Endothelial cell of umbilical vein (primary cell): ENCODE measurements around the gene ARMC8. TPM values are rescaled to one million over a fixed set of nuclear protein-coding genes. Genes with fewer than 3 reads are reported as not detected.

ENCODE experiments used
- BruUV-seq: library from RNA; stranded (reverse); fragments of 400-500 nt; replicated peaks from 2 replicates; lab custom pipeline; 2021; lab: Mats Ljungman, UMichigan
- CTCF ChIA-PET: fragments of 300-600, 350-600 bp; sonication (Branson Sonifier 250); formaldehyde crosslinking; loops from one replicate; lab custom pipeline; 2021; ENCODE audit warnings: antibody characterized with exemption, inconsistent platforms; lab: Charles Lee
- POLR2A ChIA-PET: fragments of 300-600, 350-600 bp; sonication (Branson Sonifier 250); formaldehyde crosslinking; loops from one replicate; lab custom pipeline; 2021; ENCODE audit warnings: antibody characterized with exemption, inconsistent platforms; lab: Charles Lee
- DNase-seq: peaks from one replicate; pipeline ENCODE4 v3.0.0-alpha.2; 2011; ENCODE audit warnings: low read depth, low spot score
- FAIRE-seq: peaks from 2 replicates; lab custom pipeline; 2011; peaks lifted over from hg19 to GRCh38; lab: Jason Lieb, UNC
- H2AFZ ChIP-seq: 2 replicates; pipeline ENCODE4 v1.6.0; 2012; ENCODE audit warnings: low read depth, low read length, control low read depth, inconsistent platforms
- H3K27ac ChIP-seq: 2 replicates; pipeline ENCODE4 v1.5.1; 2011; ENCODE audit warnings: low read depth, mild to moderate bottlenecking, control low read depth, low read length, moderate library complexity; ENCODE audit not compliant: insufficient read depth
- H3K27me3 ChIP-seq, 2 experiments: 2 replicates each; pipeline versions ENCODE4 v1.6.0 to v1.6.1; 2011; ENCODE audit warnings: low read length in 2 of 2, mixed read lengths in 1 of 2; ENCODE audit not compliant: control insufficient read depth in 2 of 2, insufficient read depth in 2 of 2
- H3K36me3 ChIP-seq, 2 experiments: 2 replicates in 1 of 2; 3 replicates in 1 of 2; pipeline ENCODE4 v1.5.1; 2011; ENCODE audit warnings: low read length in 2 of 2, mild to moderate bottlenecking in 1 of 2, moderate library complexity in 1 of 2; ENCODE audit not compliant: control insufficient read depth in 2 of 2, insufficient read depth in 2 of 2; ENCODE audit errors: extremely low read depth in 1 of 2
- H3K4me1 ChIP-seq: 3 replicates; pipeline ENCODE4 v1.5.1; 2011; ENCODE audit warnings: mild to moderate bottlenecking, low read length; ENCODE audit not compliant: control insufficient read depth, insufficient read depth; ENCODE audit errors: extremely low read depth
- H3K4me2 ChIP-seq: 2 replicates; pipeline ENCODE4 v1.6.1; 2011; ENCODE audit warnings: low read length, control low read depth, mixed read lengths; ENCODE audit not compliant: insufficient read depth
- H3K4me3 ChIP-seq, 3 experiments: fragments of 200-600 bp in 1 of 3; sonication (generic), shearing (Covaris generic) in 1 of 3; replicated peaks in 1 of 3; 2 replicates each; pipeline ENCODE4 v1.5.1; 2011 to 2016; ENCODE audit warnings: control low read depth in 3 of 3, low read length in 3 of 3, mild to moderate bottlenecking in 2 of 3, inconsistent platforms in 1 of 3, low read depth in 1 of 3, moderate library complexity in 1 of 3; ENCODE audit not compliant: insufficient read depth in 1 of 3
- H3K79me2 ChIP-seq: 2 replicates; pipeline ENCODE4 v1.6.0; 2012; ENCODE audit warnings: low read length, inconsistent platforms; ENCODE audit not compliant: control insufficient read depth, insufficient read depth
- H3K9ac ChIP-seq: replicated peaks from 2 replicates; pipeline ENCODE3; 2011; ENCODE audit warnings: low read length, control low read depth; ENCODE audit not compliant: insufficient read depth; ENCODE audit errors: extremely low read depth
- H3K9me1 ChIP-seq: replicated peaks from 3 replicates; pipeline ENCODE4 v1.6.0; 2011; ENCODE audit warnings: mild to moderate bottlenecking, low read length; ENCODE audit not compliant: control insufficient read depth, insufficient read depth; ENCODE audit errors: extremely low read depth
- H3K9me3 ChIP-seq: replicated peaks from 2 replicates; pipeline ENCODE4 v1.5.1; 2012; ENCODE audit warnings: low read length, inconsistent platforms; ENCODE audit not compliant: control insufficient read depth, insufficient read depth
- H4K20me1 ChIP-seq: replicated peaks from 2 replicates; pipeline ENCODE3; 2011; ENCODE audit warnings: mild to moderate bottlenecking, low read length; ENCODE audit not compliant: control insufficient read depth, insufficient read depth; ENCODE audit errors: extremely low read depth
- EZH2 ChIP-seq: IDR thresholded peaks from 2 replicates; pipeline ENCODE4 v1.6.1; 2012; ENCODE audit warnings: borderline replicate concordance, low read depth, mild to moderate bottlenecking, moderate library complexity, low read length, inconsistent platforms; ENCODE audit not compliant: severe bottlenecking
- FOS ChIP-seq: IDR thresholded peaks from 2 replicates; pipeline ENCODE4 v1.6.1; 2011; ENCODE audit warnings: mild to moderate bottlenecking, low read length, moderate library complexity, borderline replicate concordance; ENCODE audit not compliant: insufficient read depth
- GATA2 ChIP-seq: IDR thresholded peaks from 2 replicates; pipeline ENCODE4 v1.7.0; 2011; ENCODE audit warnings: low read depth, mild to moderate bottlenecking, moderate library complexity, mixed read lengths, low read length; ENCODE audit not compliant: insufficient read length, insufficient read depth
- JUN ChIP-seq: IDR thresholded peaks from 2 replicates; pipeline ENCODE4 v1.6.1; 2011; ENCODE audit warnings: borderline replicate concordance, low read depth; ENCODE audit not compliant: insufficient read length, insufficient read depth
- MYC ChIP-seq: IDR thresholded peaks from one replicate; pipeline ENCODE4 v1.6.1; 2011; ENCODE audit warnings: mild to moderate bottlenecking, low read depth, low read length
- POLR2A ChIP-seq: IDR thresholded peaks from 2 replicates; pipeline ENCODE4 v1.6.1; 2012; ENCODE audit warnings: low read depth, mild to moderate bottlenecking, control low read depth, low read length
- POLR2AphosphoS5 ChIP-seq: IDR thresholded peaks from 2 replicates; pipeline ENCODE4 v1.6.1; 2012; ENCODE audit warnings: low read depth, mild to moderate bottlenecking, control low read depth, low read length, moderate library complexity; ENCODE audit not compliant: insufficient read depth
- dilution Hi-C: fragments of 300-500 bp; cut with MboI; formaldehyde crosslinking; loops from one replicate; pipeline ENCODE4 v1.15.0; 2019; ENCODE audit warnings: low sequenced_read_pairs; ENCODE audit not compliant: extremely low pct_ligation_motif_present
- intact Hi-C: fragments of 100-400 bp; cut with micrococcal nuclease; formaldehyde crosslinking; loops from one replicate; pipeline ENCODE4 v1.10.0; 2022
- polyA plus RNA-seq, 4 experiments: library from polyadenylated mRNA; depleted of rRNA in 3 of 4; stranded (reverse) in 3 of 4; unstranded in 1 of 4; fragments of >200 nt; gene quantifications; 2 replicates each; pipeline versions ENCODE4 v1.2.1 to v1.2.3, GENCODE V29; 2011 to 2012; ENCODE audit warnings: missing spikeins in 1 of 4
- total RNA-seq: library from RNA; stranded (reverse); gene quantifications from 2 replicates; pipeline ENCODE4 v1.2.3, GENCODE V29; 2021
- TF ChIP-seq, protein P1 (sequence below): IDR thresholded peaks from 2 replicates; pipeline ENCODE4 v1.6.1; 2011; ENCODE audit not compliant: insufficient read depth, insufficient read length
- TF ChIP-seq, protein P2 (sequence below), 2 donors: IDR thresholded peaks; 1 replicate in 1 of 2; 2 replicates in 1 of 2; pipeline ENCODE4 v1.5.1; 2011; ENCODE audit warnings: low read length in 2 of 2, mild to moderate bottlenecking in 2 of 2, moderate library complexity in 2 of 2, control low read depth in 1 of 2, inconsistent platforms in 1 of 2, low read depth in 1 of 2; ENCODE audit not compliant: insufficient read depth in 1 of 2; ENCODE audit errors: extremely low read depth in 1 of 2

ARMC8 gene
- total and polyA plus RNA-seq, 2 donors (not counting 3 experiments of a cell fraction or from before 2014, with no cell fraction given), result 39.6 to 46.0 TPM

DNA sequence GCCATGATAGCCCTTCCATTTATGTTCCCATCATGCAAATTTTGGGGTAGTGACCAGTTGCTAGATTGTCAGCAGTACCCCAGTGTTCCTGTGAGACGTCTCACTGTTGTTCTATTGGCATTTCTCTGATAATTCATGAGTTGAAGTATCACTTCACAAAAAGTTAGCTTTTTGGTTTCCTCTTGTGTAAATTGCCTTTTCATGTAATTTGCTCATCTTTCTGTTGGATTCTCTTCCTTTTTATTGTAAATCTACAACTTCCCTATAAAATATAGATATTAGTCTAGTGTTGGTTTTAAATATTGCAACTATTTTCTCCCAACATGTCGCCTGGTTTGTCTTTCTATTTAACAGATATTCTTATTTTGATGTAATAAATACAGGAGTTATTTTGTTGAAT, 47.4 kb upstream of the ARMC8 start:
- no TSS peak for BruUV-seq
- FAIRE-seq, result no peak
- CTCF ChIA-PET, result no interaction called here

More for the DNA sequence above, 47.4 kb upstream of the ARMC8 start:
- DNase-seq, result no peak
- H3K27me3 ChIP-seq, result peaks cover 4 to 11% of the 10 kb centered on the region in 2 experiments
- no peaks in the 10 kb centered on the region for H3K4me1 ChIP-seq
- no peaks in the 10 kb centered on the region for H3K9me1 ChIP-seq
- intact Hi-C loops, result no loop called here
- H3K79me2 ChIP-seq, result no peaks in the 10 kb centered on the region
- H3K4me2 ChIP-seq, result no peak overlapping the region
- dilution Hi-C loops, result no loop called here
- H3K4me3 ChIP-seq, result no peak overlapping the region
- H3K9me3 ChIP-seq, result no peaks in the 10 kb centered on the region
- H3K27ac ChIP-seq, result no peak overlapping the region
- H3K9ac ChIP-seq, result no peak overlapping the region
- POLR2A ChIA-PET, result no interaction called here
- TF ChIP-seq JUN (no peak), POLR2A (no peak), GATA2 (no peak), FOS (no peak), MYC (no peak), POLR2AphosphoS5 (no peak), EZH2 (no peak)
- TF ChIP-seq, protein P1, sequence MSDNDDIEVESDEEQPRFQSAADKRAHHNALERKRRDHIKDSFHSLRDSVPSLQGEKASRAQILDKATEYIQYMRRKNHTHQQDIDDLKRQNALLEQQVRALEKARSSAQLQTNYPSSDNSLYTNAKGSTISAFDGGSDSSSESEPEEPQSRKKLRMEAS, result no peak
- TF ChIP-seq, protein P2, sequence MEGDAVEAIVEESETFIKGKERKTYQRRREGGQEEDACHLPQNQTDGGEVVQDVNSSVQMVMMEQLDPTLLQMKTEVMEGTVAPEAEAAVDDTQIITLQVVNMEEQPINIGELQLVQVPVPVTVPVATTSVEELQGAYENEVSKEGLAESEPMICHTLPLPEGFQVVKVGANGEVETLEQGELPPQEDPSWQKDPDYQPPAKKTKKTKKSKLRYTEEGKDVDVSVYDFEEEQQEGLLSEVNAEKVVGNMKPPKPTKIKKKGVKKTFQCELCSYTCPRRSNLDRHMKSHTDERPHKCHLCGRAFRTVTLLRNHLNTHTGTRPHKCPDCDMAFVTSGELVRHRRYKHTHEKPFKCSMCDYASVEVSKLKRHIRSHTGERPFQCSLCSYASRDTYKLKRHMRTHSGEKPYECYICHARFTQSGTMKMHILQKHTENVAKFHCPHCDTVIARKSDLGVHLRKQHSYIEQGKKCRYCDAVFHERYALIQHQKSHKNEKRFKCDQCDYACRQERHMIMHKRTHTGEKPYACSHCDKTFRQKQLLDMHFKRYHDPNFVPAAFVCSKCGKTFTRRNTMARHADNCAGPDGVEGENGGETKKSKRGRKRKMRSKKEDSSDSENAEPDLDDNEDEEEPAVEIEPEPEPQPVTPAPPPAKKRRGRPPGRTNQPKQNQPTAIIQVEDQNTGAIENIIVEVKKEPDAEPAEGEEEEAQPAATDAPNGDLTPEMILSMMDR (IDR thresholded peaks at IDR 0.05; ENCODE audit: extremely low read depth in 1 of 2, insufficient read depth in 1 of 2, low read depth in 1 of 2, low read length in 2 of 2), result no peak
- no peaks in the 10 kb centered on the region for H4K20me1 ChIP-seq
- H2AFZ ChIP-seq, result no peak overlapping the region
- no peaks in the 10 kb centered on the region for H3K36me3 ChIP-seq
